GM18867 (cell line): ENCODE measurements around the gene AOC1.
"Not testable (repeated sequence)": the region's sequence is repeated elsewhere in the genome, so short reads cannot be mapped to it uniquely, and the experiment has no call there.

Experiments
- ATAC-seq: cut with Tn5 transposase; IDR thresholded peaks from one replicate; pipeline ENCODE4 v1.9.1; 2021; ENCODE audit warnings: mild to moderate bottlenecking, moderate library complexity; ENCODE audit not compliant: unreplicated experiment

The AOC1 gene

DNA sequence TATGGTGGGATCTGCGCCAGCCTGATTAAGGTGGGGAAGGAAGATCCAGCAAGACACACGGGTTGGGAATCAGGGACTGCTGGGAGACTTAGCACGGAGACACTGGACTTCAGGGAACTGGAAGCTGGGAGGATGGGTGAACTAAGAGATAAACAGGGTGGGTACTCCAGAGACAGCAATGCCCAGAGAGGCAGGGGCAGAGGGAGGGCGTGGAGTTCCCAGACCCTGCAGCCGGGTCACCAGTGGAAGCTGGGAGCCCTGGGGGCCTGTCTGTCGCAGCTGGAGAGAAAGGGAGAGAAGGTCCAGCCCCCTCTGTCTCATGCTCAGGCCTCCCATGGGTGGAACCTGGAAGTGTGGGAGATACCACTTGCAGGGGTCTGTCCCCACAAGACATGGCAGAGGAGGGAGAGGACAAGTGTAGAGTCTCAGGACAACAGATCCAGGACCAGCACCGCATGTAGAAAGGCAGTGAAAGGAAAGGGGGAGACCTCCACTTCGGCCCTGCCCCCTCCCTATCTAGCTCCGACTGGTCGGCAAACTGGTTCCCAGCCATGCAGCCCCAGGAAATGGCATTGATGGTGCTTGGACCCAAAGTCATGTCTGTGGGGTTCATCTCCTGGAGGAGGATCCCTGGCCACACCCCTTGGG lies 44.4 kb downstream of the AOC1 start:
- ATAC-seq = no peak

GRCh38 chr7:150897502-150898474 lies 45.5 kb downstream of the AOC1 start:
- ATAC-seq = peak; percentile 71

GRCh38 chr7:150898475-150899011 lies 46.2 kb downstream of the AOC1 start:
- peak; percentile 50 for ATAC-seq

GRCh38 chr7:150900675-150901074 lies 48.4 kb downstream of the AOC1 start:
- no peak for ATAC-seq

- ATAC-seq = no peak
Observed at GRCh38 chr7:150901160-150902035, 49.1 kb downstream of the AOC1 start.

GRCh38 chr7:150902078-150903033 lies 50.0 kb downstream of the AOC1 start:
- no peak for ATAC-seq

DNA sequence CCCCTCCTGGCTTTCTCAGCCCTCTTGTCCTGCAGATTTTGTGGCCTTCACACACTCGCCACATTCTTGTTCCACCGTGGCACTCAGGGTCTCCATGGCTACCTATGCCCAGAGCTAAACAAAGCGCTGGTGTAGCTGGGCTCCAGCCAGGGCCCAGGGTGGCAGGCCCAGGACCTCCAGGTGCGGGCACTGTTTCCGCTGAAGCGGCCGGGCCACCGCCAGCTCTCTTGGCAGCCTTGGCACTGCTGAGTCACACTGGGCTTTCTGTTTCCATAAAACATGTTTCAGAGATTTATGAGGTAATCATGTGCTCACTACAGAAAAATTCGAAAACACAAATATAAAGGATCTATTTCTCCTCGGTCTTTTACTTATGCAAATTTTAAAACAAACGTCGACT lies 51.3 kb downstream of the AOC1 start:
- ATAC-seq = peak; percentile 82

DNA sequence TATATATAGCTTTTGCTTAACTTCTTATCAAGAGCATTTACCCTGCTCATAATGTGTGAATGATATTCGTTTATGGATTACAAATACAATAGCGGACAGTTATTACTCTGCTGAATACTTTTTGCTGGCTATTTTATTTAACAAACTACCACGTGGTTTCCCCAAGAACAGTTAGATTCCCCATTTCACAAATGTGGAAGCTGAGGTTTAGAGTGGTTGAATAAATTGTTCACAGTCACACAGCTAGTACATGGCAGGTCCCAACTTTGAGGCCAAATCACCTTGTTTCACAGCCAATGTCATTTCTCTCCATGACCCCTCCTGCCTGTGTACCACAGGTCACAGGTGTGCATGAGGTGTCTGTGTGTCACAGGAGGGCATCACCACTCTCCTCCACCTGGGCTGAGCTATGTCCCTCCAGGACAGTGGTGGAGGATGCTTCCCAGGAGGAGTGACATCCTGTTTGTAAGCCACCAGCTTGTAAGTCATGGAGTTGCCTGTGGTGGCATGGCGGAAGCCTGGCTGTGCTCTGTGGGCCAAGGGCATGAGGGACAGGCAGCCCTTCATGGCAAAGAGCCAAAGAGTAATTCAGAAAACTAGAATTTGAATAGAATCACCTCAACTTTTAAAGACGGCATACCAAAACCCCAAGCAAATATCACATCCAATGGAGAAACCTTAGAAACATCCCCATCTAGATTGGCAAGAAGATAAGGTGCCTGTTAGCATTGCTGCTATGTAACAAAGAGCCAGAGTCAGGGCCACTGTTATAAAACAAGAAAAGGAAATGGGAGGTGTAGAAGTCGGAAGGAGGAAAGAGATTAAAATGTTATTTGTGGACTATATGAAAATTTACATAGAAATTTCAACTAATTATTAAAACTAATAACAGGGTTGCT lies 51.9 kb downstream of the AOC1 start:
- ATAC-seq = peak; percentile 29

GRCh38 chr7:150908173-150908572 lies 55.9 kb downstream of the AOC1 start:
- ATAC-seq = no peak

DNA sequence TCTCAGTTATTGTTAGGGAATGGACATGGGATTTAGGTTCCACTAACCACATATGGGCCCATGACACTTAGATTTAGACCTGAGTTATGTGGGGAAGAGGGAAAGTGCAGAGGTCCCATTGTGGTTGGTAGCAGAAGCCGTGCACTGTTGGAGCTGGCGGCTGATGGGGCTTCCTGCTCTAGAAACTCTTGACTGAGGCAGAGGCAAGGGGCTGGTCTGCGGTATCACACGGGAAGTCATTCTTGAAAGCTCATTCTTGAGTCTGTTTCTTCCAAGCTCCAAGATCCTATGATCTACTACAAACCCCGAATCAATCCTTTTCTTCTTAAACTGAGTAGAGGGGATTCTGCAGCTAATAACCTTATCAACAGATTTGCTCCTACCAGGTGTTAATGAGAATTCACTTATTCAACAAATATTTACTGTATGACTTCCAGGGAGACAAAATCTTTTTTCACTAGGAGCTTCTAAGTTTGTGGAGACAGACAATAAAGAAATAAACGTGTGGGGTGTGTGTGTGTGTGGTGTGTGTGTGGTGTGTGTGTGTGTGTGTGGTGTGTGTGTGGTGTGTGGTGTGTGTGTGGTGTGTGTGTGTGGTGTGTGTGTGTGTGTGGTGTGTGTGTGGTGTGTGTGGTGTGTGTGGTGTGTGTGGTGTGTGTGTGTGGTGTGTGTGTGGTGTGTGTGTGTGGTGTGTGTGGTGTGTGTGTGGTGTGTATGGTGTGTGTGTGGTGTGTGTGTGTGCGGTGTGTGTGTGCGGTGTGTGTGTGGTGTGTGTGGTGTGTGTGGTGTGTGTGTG lies 57.1 kb downstream of the AOC1 start:
- ATAC-seq = peak; percentile 41

- ATAC-seq = not testable (repeated sequence)
Observed at GRCh38 chr7:150910305-150910995, 58.1 kb downstream of the AOC1 start.

DNA sequence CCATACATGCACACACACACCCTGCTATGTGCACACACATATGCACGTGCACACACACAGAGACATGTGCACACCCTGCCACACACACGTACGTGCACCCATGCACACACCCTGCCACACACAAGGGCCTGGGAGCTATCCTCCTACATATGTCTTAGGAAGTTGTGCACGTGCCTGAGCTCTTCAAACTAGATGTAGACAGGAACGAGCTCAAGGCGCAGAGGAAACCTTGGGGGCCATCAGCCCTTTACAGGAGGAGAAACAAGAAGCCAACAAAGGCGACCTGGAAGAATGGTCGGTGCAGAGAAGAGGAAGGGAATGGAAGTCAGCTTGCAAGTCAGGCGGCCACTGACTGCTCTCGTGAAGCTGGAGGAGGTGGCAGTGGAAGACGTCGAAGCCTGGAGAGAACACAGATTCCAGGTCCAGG lies 58.7 kb downstream of the AOC1 start:
- ATAC-seq = no peak
